Measurements from ENCODE around the gene RGS6.

RGS6 gene

DNA sequence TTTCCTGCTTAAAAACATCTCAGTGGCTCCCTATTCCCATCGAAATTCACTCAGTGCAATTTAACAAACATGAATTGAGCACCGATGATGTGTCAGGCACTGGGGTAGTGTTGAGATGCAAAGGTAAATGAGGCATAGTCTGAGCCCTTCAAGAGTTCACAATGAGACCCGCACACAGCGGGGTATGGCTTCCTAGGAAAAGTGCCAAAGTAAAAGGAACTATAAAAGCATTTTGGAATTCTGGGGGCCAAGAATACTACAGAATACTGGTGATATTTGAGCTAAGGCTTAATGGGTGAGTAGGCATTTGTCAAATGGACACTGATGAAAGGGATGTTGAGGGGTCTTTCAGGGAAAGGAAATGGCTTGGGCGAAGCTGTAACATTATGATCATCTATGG lies 646.3 kb downstream of the RGS6 start:
- no peak for DNase-seq (ENCODE audit: low read depth)

GRCh38 chr14:72582582-72582981 lies 650.4 kb downstream of the RGS6 start:
- DNase-seq (ENCODE audit: low read depth), result no peak

- no peak for DNase-seq (ENCODE audit: low read depth)
These were observed 651.4 kb downstream of the RGS6 start for GRCh38 chr14:72583316-72584272.

DNA sequence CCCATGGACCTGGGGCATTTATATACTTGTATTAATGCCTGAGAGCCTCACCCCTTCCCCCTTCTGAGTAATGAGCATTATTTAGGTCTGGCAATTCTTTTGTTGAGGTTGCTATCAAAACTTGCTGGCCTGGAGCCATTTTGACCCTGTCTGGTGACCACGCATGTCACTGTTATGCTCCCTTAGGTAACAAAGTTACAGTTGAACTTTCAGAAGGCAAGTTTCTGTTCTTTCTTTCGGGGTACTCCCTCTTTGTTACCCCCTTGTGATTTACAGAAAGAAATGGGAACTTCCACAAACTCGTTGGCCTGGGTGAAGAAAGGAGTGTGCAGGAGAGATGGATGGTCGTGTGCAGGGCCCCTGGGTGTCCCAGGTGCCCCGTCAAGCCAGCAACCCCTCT lies 656.3 kb downstream of the RGS6 start:
- DNase-seq (ENCODE audit: low read depth), result no peak

DNA sequence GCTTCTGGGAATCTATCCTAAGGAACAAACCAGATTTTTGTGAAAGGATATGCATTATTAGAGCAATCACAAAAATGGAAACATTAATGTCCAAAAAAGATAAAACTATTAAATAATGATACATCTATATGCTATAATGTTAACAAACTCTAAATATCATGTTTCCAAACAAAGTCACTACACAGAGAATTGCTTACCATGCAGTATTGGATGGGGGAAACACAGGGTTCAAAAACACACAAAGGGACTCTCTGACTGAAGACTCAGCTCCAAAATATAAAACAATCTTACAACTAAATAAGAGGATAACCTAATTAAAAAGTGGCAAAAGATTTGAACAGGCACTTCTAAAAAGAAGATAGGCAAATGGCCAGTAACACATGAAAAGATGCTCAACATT lies 657.4 kb downstream of the RGS6 start:
- no peak for DNase-seq (ENCODE audit: low read depth)

- no peak for DNase-seq (ENCODE audit: low read depth)
These were observed 658.3 kb downstream of the RGS6 start for GRCh38 chr14:72590577-72590976.

DNA sequence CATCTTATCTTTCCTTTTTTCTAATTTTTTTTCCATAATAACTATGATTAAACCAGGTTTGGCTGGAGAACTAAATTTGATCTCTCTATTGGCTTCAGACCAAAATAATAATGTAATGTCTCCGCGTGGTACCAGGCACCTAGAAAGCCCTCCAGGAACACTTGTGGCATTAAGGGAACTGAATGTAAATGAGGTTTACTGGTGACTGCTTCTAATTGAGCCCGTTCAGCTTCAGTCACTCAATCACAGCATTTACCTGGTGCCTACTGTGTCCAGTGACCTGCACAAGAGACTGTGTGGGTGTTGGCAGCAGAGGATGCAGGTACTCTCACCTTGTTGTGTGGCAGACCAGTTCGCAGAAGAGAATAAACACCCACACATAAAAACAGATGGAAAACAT lies 659.2 kb downstream of the RGS6 start:
- no peak for DNase-seq (ENCODE audit: low read depth)

DNA sequence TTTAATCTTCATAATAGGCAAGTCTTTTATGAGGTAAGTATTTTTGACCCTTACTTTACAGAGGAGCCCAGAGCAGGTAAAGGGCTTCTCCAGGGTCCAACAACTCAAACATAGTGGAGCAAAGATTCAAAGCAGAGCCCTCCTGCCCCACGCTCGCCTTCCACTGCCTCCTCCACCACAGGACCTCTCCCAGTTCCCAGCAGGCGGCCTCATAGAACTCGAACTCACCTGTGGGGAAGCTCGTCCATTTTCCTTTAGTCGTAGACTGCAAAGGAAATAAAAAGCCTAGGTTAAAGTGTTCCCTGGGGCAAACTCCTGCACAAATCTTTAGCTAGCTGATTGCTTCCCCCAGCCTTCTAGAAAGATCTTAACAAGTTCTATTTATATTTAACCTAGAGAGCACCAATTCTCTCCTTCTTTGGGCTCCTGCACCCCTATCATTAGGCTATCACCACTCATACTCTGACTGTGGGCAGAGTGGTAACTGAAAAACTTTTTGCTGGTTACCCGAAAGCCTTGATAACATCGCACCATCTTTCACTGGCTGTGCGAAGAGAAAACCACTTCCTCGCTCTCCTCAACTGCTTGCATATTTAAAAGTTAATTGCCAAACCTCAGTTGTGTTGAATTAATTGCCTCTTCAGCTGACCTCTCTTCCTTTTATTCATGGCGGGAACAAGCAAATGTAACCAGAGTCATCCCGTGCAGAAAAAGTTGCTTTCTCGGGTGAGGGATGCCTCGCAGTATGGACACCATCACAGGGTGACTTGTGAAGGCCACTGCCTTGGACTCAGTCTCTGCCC lies 662.1 kb downstream of the RGS6 start:
- DNase-seq (ENCODE audit: low read depth), result no peak

DNA sequence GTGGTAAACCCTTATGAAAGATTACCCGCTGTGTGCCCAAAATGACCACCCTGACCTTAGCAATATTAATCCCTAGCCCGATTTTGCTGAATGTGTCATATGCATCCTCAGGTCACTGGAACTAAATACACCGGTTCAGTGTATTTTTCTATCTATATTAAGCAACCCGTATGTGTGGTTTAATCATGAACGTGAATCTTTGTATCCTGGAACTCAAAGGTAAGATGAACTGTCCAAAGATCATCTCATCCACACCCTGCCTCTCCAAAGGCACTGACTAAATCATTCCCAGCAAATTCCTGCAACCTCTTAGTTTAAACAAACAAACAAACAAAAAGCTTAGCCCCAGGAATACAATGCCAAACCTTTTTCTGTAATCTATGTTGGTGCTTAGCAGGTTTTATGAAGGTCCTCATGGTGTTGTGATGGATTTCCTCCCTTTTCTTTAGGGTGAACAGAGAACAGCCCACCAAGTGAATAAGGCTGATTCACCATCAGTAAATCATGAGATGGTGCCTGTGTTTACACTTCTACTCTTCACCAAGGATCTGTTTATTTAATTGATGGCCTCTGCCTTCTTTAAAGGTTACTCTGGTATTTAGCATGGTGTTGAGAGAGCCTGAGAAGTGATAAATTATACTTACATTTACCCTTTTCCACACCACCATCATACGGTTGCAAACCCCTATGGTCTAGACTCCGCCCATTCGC lies 663.1 kb downstream of the RGS6 start:
- no peak for DNase-seq (ENCODE audit: low read depth)

DNA sequence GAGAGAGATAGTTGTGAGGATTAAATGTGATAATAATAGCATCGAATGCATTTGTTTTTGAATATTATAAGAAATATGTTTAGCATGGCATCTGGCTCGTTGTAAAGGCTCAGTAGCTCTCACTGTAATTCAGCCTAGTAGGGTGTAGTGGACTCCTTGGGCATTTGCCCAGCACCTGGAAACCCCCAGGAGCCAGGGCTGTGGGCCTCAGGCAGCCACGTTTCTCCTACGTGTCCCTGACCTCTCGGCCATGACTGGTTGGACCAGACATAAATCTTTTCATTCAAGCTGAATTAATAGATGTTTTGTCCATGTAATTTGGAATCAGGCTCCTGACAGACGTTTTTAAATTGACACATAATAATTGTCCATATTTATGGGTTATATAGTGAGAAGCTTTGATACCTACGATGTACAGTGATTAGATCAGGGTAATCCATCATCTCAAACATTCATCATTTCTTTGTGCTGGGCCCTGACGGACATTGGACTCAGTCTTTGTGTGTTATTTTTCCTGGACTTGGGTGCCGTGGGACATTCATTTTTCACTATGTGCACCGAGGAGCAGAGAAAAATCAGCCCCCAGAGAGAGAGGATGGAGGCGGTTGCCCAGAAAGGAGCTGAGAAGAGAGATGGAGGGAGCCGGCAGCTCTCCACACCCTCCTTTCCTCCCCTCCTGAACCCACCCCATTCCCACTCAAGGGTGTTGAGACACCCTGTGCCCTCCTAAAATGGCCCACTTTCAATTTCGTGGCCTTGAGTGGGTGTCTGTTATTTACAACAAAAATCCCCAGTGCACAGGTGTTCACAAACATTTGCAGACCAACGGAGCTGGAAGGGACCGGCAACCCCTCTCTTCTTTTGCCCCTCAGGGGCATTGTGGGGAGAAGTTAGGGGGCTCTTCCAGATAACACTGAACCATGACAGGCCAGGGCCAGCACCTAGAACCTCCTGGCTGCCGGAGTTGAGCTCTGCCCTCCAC lies 665.3 kb downstream of the RGS6 start:
- no peak for DNase-seq (ENCODE audit: low read depth)

- DNase-seq (ENCODE audit: low read depth), result no peak
These were observed 666.1 kb downstream of the RGS6 start for GRCh38 chr14:72598306-72598705.

GRCh38 chr14:72599579-72600470 lies 667.6 kb downstream of the RGS6 start:
- no peak for DNase-seq (ENCODE audit: low read depth)

- DNase-seq (ENCODE audit: low read depth), result no peak
These were observed 668.5 kb downstream of the RGS6 start for GRCh38 chr14:72600551-72601330.

GRCh38 chr14:72603639-72604038 lies 671.4 kb downstream of the RGS6 start:
- DNase-seq (ENCODE audit: low read depth), result no peak

DNA sequence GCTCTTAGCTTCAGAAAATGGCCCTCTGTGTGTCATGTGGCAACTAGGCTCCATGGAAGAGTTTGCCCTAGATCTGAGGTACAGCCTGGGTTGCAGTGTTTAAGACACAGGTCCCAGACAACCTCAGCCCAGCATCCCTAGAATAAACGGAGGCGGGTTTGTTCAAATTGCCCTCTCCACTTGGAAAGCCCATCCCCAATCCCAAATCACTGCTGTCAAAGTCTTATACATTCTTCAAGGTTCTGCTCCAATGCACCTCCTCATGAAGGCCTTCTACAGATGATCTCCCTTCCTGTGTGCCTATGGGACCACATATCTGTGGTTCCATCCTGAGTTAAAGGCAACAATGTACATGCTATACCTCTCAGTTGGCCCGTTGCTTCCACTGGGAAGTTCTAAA lies 671.9 kb downstream of the RGS6 start:
- DNase-seq (ENCODE audit: low read depth), result no peak

- no peak for DNase-seq (ENCODE audit: low read depth)
These were observed 673.1 kb downstream of the RGS6 start for GRCh38 chr14:72605096-72605920.

DNA sequence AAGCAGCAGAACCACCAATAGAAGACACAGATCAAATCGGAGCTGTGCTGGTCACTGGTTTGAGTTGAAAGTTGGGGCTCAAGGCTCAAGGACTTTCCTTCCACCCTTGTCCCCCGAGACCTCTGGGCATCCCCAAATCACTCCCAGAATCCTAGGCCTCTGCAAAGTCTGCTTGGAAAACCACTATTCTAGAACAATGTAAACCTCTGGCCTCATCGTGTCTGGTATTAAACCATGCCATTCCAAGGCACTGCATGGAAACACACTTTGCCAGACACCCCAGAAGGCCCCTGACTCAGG lies 673.6 kb downstream of the RGS6 start:
- no peak for DNase-seq (ENCODE audit: low read depth)

- DNase-seq (ENCODE audit: low read depth), result no peak
These were observed 674.6 kb downstream of the RGS6 start for GRCh38 chr14:72606879-72607278.
